Ovary (tissue), 9 donors: ENCODE data around the gene EML1. TPM values are rescaled to one million over a fixed set of nuclear protein-coding genes. Genes with fewer than 3 reads are reported as not detected.

Experiments used
- DNase-seq, 5 donors: peaks; one replicate each; pipeline ENCODE4 v3.0.0-alpha.2; 2019 to 2020
- H3K27ac ChIP-seq, 2 donors: fragments of 200-600 bp; one replicate each; pipeline versions ENCODE4 v1.5.1 to v1.8.0; 2019 to 2022
- H3K27me3 ChIP-seq: fragments of 200-600 bp; one replicate; pipeline ENCODE4 v1.8.0; 2022
- H3K36me3 ChIP-seq: fragments of 200-600 bp; sonication (generic); one replicate; pipeline ENCODE4 v1.5.1; 2019
- H3K4me1 ChIP-seq: one replicate; pipeline ENCODE4 v1.8.1; 2013; ENCODE audit warnings: mild to moderate bottlenecking, moderate library complexity; ENCODE audit not compliant: insufficient read depth
- H3K4me3 ChIP-seq: fragments of 200-600 bp; sonication (generic); one replicate; pipeline ENCODE4 v1.5.1; 2017
- H3K9me3 ChIP-seq, 2 donors: fragments of 200-600 bp in 1 of 2; sonication (generic) in 1 of 2; one replicate each; pipeline versions ENCODE4 v1.5.1 to v1.8.1; 2013 to 2019; ENCODE audit warnings: mild to moderate bottlenecking in 1 of 2, moderate library complexity in 1 of 2
- EP300 ChIP-seq: sonication (generic); formaldehyde crosslinking; IDR thresholded peaks from one replicate; pipeline ENCODE4 v1.6.1; 2017; ENCODE audit warnings: antibody characterized with exemption
- POLR2A ChIP-seq: fragments of 450-650 bp; IDR thresholded peaks from one replicate; pipeline ENCODE4 v1.6.1; 2017; ENCODE audit warnings: antibody characterized with exemption, mild to moderate bottlenecking, moderate library complexity
- WGBS, 3 donors: extraction: QIAGEN DNeasy Blood & Tissue Kit in 1 of 3; methylation state at CpG; one replicate each; pipeline versions ENCODE4 v1.1.5 to v1.1.7; 2013 to 2017; 5-methylcytosine and 5-hydroxymethylcytosine counted together
- intact Hi-C, 4 donors: fragments of 100-400 bp; cut with DNase I; formaldehyde crosslinking; loops; one replicate each; pipeline versions ENCODE4 v1.11.0 to v1.15.1; 2022 to 2023
- polyA plus RNA-seq, 2 donors: library from polyadenylated mRNA; stranded (reverse); fragments of 200-250 nt in 1 of 2; fragments of 350-450 nt in 1 of 2; fragmentation: Illumina TruSeq in 1 of 2; extraction: RNeasy Lipid Tissue Mini Kit (QIAGEN cat#74804) in 1 of 2; gene quantifications; one replicate each; pipeline ENCODE4 v1.2.3, GENCODE V29; 2013 to 2014
- total RNA-seq, 7 donors: library from RNA; depleted of rRNA in 2 of 7; stranded (reverse); fragments of >200 nt in 2 of 7; fragmentation: NEBNext Ultra II Directional in 3 of 7; extraction: Animal tissue kit (Norgen Biotek cat#: 25700) in 3 of 7; gene quantifications; one replicate each; pipeline versions ENCODE4 v1.1.0 to v1.2.4, GENCODE V29; 2016 to 2023
- TF ChIP-seq, protein P1 (sequence below), 3 donors: fragments of 450-650 bp in 2 of 3; fragments of 200-600 bp in 1 of 3; IDR thresholded peaks; one replicate each; pipeline versions ENCODE4 v1.5.1 to v1.8.0; 2016 to 2022; ENCODE audit warnings: antibody characterized with exemption in 3 of 3, mild to moderate bottlenecking in 1 of 3
- donor health status: DM: no; HTN: no; CAD: no; lungs with moderate emphysema.
- donor health status: DM: no; HTN: no; CAD: no.
- donor health status: Bipolar disorder and iron deficiency.
- donor health status: DM: yes; HTN: yes; CAD: no.
- donor health status: DM: no; HTN: no; CAD: no.
- donor health status: DM: yes; HTN: yes; CAD: no.

EML1 gene
- total and polyA plus RNA-seq, 9 donors, result 4.4 to 22.3 (median 9.8) TPM

DNA sequence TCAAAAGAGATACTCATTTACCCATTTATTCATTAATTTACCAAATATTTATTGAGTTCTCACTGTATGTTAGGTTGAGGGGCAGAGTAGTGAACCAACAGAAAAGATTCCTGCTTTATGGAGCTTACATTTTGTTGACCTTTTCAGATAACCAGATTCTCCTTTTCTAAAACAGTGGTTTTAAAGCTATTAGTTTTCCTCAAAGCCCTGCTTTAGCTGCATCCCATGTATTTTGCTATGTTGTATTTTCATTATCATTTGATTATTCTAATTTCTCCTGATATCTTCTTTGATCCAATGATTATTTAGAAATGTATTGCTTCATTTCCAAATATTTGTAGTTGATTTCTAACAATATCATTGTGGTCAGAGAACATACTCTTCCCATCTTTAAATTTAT, 53.6 kb downstream of the EML1 start:
- H3K4me1 ChIP-seq, result no peaks in the 10 kb centered on the region
- intact Hi-C loops, result no loop called here
- H3K36me3 ChIP-seq, result no peaks in the 10 kb centered on the region
- no peak for DNase-seq
- TF ChIP-seq, protein P1, sequence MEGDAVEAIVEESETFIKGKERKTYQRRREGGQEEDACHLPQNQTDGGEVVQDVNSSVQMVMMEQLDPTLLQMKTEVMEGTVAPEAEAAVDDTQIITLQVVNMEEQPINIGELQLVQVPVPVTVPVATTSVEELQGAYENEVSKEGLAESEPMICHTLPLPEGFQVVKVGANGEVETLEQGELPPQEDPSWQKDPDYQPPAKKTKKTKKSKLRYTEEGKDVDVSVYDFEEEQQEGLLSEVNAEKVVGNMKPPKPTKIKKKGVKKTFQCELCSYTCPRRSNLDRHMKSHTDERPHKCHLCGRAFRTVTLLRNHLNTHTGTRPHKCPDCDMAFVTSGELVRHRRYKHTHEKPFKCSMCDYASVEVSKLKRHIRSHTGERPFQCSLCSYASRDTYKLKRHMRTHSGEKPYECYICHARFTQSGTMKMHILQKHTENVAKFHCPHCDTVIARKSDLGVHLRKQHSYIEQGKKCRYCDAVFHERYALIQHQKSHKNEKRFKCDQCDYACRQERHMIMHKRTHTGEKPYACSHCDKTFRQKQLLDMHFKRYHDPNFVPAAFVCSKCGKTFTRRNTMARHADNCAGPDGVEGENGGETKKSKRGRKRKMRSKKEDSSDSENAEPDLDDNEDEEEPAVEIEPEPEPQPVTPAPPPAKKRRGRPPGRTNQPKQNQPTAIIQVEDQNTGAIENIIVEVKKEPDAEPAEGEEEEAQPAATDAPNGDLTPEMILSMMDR (IDR thresholded peaks at IDR 0.05), result no peak
- TF ChIP-seq EP300 (no peak), POLR2A (no peak)
- no peaks in the 10 kb centered on the region for H3K9me3 ChIP-seq
- H3K27me3 ChIP-seq, result no peaks in the 10 kb centered on the region
- no peak overlapping the region for H3K27ac ChIP-seq
- H3K4me3 ChIP-seq, result no peak overlapping the region

DNA sequence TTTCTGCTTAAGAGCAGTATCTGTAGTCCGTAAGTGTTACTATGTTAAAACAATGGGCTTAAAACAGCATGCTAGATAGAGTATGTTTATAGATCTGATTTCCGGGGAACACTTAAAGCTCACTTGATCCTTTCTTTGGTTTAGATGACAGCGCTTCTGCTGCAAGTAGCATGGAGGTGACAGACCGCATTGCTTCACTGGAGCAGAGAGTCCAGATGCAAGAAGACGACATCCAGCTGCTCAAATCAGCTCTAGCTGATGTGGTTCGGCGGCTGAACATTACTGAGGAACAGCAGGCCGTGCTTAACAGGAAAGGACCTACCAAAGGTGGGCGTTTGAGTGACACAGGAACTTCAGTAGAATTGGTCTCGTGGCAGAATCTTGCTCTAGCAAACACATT, 57.5 kb downstream of the EML1 start:
- WGBS, 3 donors, result 92 to 94% (median 92%) methylated on average over 10 of the region's 10 CpGs
- Histone ChIP-seq H3K27me3 (no peaks in the 10 kb centered on the region), H3K9me3 (no peaks in the 10 kb centered on the region), H3K27ac (no peak overlapping the region), H3K36me3 (no peaks in the 10 kb centered on the region), H3K4me1 (no peaks in the 10 kb centered on the region), H3K4me3 (no peak overlapping the region)
- no peak for DNase-seq
- intact Hi-C loops, result no loop called here
- TF ChIP-seq, protein P1 (IDR thresholded peaks at IDR 0.05), result no peak
- TF ChIP-seq POLR2A, result no peak
- no peak for TF ChIP-seq EP300

DNA sequence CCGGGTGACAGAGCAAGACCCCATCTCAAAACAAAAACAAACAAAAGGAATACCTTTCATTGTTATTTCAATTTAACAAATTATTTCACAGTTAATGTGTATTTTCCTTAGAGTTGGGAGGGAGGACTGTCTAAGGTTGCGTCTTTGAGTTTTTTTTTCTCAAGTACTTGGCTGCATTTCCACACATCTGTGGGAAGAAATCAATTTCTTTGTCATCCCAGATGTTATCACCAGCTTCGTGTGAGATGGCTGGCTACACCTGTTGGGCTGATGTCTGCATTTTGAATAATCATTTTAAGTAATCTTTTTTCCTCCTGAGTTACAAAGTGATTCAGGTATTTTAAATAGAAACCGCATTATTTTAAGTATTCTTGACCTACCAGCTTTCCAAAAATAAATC, 59.4 kb downstream of the EML1 start:
- no peaks in the 10 kb centered on the region for H3K9me3 ChIP-seq
- no peak for TF ChIP-seq EP300
- TF ChIP-seq POLR2A, result no peak
- TF ChIP-seq, protein P1 (IDR thresholded peaks at IDR 0.05), result no peak
- no peaks in the 10 kb centered on the region for H3K4me1 ChIP-seq
- H3K27ac ChIP-seq, result no peak overlapping the region
- intact Hi-C loops, result no loop called here
- no peaks in the 10 kb centered on the region for H3K27me3 ChIP-seq
- DNase-seq, result no peak
- H3K36me3 ChIP-seq, result no peaks in the 10 kb centered on the region
- no peak overlapping the region for H3K4me3 ChIP-seq
- WGBS, 3 donors, result 58 to 63% (median 59%) methylated on average over 4 of the region's 4 CpGs

DNA sequence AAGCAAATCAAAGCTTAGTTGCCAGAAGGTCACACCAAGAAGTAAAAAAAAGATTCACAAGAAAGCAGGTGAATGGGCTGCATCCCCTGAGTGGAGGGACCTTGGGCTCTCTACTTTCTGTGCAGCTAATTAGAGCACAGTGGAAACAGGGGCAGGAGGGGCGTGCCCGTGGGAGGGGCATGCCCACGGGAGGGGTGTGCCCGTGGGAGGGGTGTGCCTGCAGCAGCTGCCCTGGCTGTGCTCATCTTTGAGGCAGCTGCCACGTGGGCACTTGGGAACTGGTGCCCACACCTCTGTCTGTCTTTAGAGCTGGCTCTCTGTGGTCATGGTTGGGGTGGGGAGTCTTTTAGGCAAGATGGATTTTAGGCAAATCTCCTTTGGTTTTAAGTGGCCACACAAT, 60.0 kb downstream of the EML1 start:
- H3K36me3 ChIP-seq, result no peaks in the 10 kb centered on the region
- DNase-seq, result no peak
- H3K9me3 ChIP-seq, result no peaks in the 10 kb centered on the region
- TF ChIP-seq, protein P1 (IDR thresholded peaks at IDR 0.05), result no peak
- TF ChIP-seq POLR2A, result no peak
- TF ChIP-seq EP300, result no peak
- no peak overlapping the region for H3K4me3 ChIP-seq
- no peak overlapping the region for H3K27ac ChIP-seq
- WGBS, 3 donors, result 31 to 40% (median 33%) methylated on average over 5 of the region's 5 CpGs
- no peaks in the 10 kb centered on the region for H3K27me3 ChIP-seq
- intact Hi-C loops, result no loop called here
- H3K4me1 ChIP-seq, result no peaks in the 10 kb centered on the region

DNA sequence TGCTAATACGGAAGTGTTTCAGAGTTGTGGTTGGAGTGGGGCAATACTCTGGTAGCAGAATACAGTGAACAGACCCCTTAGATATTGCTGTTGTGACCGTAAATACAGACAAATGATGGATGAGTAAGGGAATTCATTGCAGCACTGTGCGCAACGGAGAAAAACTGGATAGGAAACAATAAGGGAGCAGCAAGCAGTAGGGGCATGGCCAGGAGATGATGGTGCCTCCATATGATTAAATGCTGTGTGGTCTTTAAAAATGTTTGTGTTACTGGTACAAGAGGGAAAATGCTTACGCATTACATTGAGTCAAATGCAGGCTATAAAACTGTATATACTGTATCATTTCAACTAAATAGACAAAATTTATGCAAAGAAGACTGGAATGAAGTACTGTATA, 61.6 kb downstream of the EML1 start:
- Histone ChIP-seq H3K27ac (no peak overlapping the region), H3K4me3 (no peak overlapping the region)

More for the DNA sequence above, 61.6 kb downstream of the EML1 start:
- intact Hi-C loops, result no loop called here
- no peak for TF ChIP-seq POLR2A
- TF ChIP-seq EP300, result no peak
- TF ChIP-seq, protein P1 (IDR thresholded peaks at IDR 0.05), result no peak
- 79 to 92% (median 86%) methylated on average over 5 of the region's 5 CpGs for WGBS, 3 donors
- Histone ChIP-seq H3K36me3 (no peaks in the 10 kb centered on the region), H3K4me1 (no peaks in the 10 kb centered on the region), H3K27me3 (no peaks in the 10 kb centered on the region), H3K9me3 (no peaks in the 10 kb centered on the region)
- no peak for DNase-seq
